Ishikawa (cell line): ENCODE data around the gene ZNF281.

Experiments used
- CEBPB ChIP-seq: IDR thresholded peaks from 2 replicates; pipeline ENCODE4 v1.6.1; 2012
- CREB1 ChIP-seq: IDR thresholded peaks from 2 replicates; pipeline ENCODE4 v1.6.1; 2012; ENCODE audit warnings: low read depth
- EGR1 ChIP-seq: IDR thresholded peaks from 2 replicates; pipeline ENCODE4 v1.6.1; 2012
- EP300 ChIP-seq: IDR thresholded peaks from 2 replicates; pipeline ENCODE4 v1.6.1; 2012; ENCODE audit warnings: borderline replicate concordance
- FOXM1 ChIP-seq: IDR thresholded peaks from 2 replicates; pipeline ENCODE4 v1.6.1; 2012; ENCODE audit warnings: low read depth, borderline replicate concordance
- MAX ChIP-seq: IDR thresholded peaks from 2 replicates; pipeline ENCODE4 v1.6.1; 2012
- NFIC ChIP-seq: IDR thresholded peaks from 2 replicates; pipeline ENCODE4 v1.6.1; 2012
- RAD21 ChIP-seq: IDR thresholded peaks from 2 replicates; pipeline ENCODE4 v1.6.1; 2012; ENCODE audit warnings: low read depth
- TAF1 ChIP-seq: IDR thresholded peaks from 2 replicates; pipeline ENCODE4 v1.6.1; 2012; ENCODE audit warnings: low read depth, mild to moderate bottlenecking
- TCF12 ChIP-seq: IDR thresholded peaks from 2 replicates; pipeline ENCODE4 v1.6.1; 2012; ENCODE audit warnings: low read depth
- TEAD4 ChIP-seq: IDR thresholded peaks from 2 replicates; pipeline ENCODE4 v1.6.1; 2012
- USF1 ChIP-seq: IDR thresholded peaks from 2 replicates; pipeline ENCODE4 v1.6.1; 2012
- YY1 ChIP-seq: IDR thresholded peaks from 2 replicates; pipeline ENCODE4 v1.6.1; 2012; ENCODE audit warnings: low read depth
- ZBTB7A ChIP-seq: IDR thresholded peaks from 2 replicates; pipeline ENCODE4 v1.6.1; 2012; ENCODE audit warnings: low read depth
- TF ChIP-seq, protein P1 (sequence below): IDR thresholded peaks from 2 replicates; pipeline ENCODE4 v1.6.1; 2012; ENCODE audit warnings: low read depth, mild to moderate bottlenecking

The ZNF281 gene

GRCh38 chr1:200376528-200376927 is 33.3 kb downstream of the ZNF281 start:
- TF ChIP-seq YY1, result no peak
- TF ChIP-seq TAF1, result no peak
- no peak for TF ChIP-seq FOXM1
- TF ChIP-seq CEBPB, result no peak

- TF ChIP-seq FOXM1, result no peak
- no peak for TF ChIP-seq EGR1
- no peak for TF ChIP-seq RAD21
- no peak for TF ChIP-seq MAX
- TF ChIP-seq YY1, result no peak
- TF ChIP-seq, protein P1, sequence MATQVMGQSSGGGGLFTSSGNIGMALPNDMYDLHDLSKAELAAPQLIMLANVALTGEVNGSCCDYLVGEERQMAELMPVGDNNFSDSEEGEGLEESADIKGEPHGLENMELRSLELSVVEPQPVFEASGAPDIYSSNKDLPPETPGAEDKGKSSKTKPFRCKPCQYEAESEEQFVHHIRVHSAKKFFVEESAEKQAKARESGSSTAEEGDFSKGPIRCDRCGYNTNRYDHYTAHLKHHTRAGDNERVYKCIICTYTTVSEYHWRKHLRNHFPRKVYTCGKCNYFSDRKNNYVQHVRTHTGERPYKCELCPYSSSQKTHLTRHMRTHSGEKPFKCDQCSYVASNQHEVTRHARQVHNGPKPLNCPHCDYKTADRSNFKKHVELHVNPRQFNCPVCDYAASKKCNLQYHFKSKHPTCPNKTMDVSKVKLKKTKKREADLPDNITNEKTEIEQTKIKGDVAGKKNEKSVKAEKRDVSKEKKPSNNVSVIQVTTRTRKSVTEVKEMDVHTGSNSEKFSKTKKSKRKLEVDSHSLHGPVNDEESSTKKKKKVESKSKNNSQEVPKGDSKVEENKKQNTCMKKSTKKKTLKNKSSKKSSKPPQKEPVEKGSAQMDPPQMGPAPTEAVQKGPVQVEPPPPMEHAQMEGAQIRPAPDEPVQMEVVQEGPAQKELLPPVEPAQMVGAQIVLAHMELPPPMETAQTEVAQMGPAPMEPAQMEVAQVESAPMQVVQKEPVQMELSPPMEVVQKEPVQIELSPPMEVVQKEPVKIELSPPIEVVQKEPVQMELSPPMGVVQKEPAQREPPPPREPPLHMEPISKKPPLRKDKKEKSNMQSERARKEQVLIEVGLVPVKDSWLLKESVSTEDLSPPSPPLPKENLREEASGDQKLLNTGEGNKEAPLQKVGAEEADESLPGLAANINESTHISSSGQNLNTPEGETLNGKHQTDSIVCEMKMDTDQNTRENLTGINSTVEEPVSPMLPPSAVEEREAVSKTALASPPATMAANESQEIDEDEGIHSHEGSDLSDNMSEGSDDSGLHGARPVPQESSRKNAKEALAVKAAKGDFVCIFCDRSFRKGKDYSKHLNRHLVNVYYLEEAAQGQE, result no peak
- no peak for TF ChIP-seq TAF1
- TF ChIP-seq ZBTB7A, result no peak
- no peak for TF ChIP-seq NFIC
- no peak for TF ChIP-seq CEBPB
- TF ChIP-seq USF1, result no peak
- no peak for TF ChIP-seq TEAD4
- TF ChIP-seq CREB1, result no peak
- no peak for TF ChIP-seq TCF12
- TF ChIP-seq EP300, result no peak
Measured at GRCh38 chr1:200374569-200375295, 35.1 kb downstream of the ZNF281 start.

DNA sequence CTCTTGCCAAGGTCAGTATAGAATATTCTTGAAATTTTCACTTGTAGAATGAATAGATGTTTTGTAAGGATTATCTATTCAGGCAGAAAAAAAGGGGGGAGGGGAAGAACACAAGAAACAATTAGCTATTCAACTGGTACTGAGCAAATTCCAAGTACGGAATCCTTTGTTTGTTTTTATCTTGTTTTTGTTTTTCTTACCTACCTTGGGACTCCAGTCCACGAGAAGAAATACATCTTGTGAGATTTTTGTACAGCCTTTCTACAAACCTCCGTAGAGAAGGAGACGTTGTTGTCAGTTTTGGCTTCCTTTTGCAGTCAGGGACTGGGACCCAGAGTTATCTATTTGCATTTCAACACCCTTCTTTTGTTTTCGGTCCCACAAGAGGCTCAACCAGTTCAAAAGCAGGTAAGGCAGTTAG is 36.0 kb downstream of the ZNF281 start:
- no peak for TF ChIP-seq FOXM1
- TF ChIP-seq CEBPB, result no peak
- TF ChIP-seq, protein P1, result no peak
- TF ChIP-seq TAF1, result no peak
- TF ChIP-seq USF1, result no peak
- no peak for TF ChIP-seq TEAD4
- no peak for TF ChIP-seq EGR1
- TF ChIP-seq ZBTB7A, result no peak
- TF ChIP-seq TCF12, result no peak
- no peak for TF ChIP-seq EP300
- TF ChIP-seq RAD21, result no peak

- no peak for TF ChIP-seq FOXM1
- TF ChIP-seq TAF1, result no peak
- TF ChIP-seq USF1, result no peak
- TF ChIP-seq EP300, result no peak
- no peak for TF ChIP-seq MAX
- TF ChIP-seq EGR1, result no peak
- no peak for TF ChIP-seq RAD21
- no peak for TF ChIP-seq CREB1
- no peak for TF ChIP-seq YY1
- TF ChIP-seq TCF12, result no peak
- no peak for TF ChIP-seq CEBPB
- TF ChIP-seq ZBTB7A, result no peak
- TF ChIP-seq TEAD4, result no peak
- no peak for TF ChIP-seq NFIC
Measured at GRCh38 chr1:200372885-200373181, 37.0 kb downstream of the ZNF281 start.

- no peak for TF ChIP-seq TAF1
- TF ChIP-seq RAD21, result no peak
- TF ChIP-seq NFIC, result no peak
- no peak for TF ChIP-seq TCF12
- no peak for TF ChIP-seq CREB1
- TF ChIP-seq USF1, result no peak
- no peak for TF ChIP-seq MAX
- no peak for TF ChIP-seq EP300
- TF ChIP-seq EGR1, result no peak
- no peak for TF ChIP-seq CEBPB
- no peak for TF ChIP-seq TEAD4
Measured at GRCh38 chr1:200372095-200372884, 37.5 kb downstream of the ZNF281 start.
